ENCODE results near the gene APOBEC4.

DNA sequence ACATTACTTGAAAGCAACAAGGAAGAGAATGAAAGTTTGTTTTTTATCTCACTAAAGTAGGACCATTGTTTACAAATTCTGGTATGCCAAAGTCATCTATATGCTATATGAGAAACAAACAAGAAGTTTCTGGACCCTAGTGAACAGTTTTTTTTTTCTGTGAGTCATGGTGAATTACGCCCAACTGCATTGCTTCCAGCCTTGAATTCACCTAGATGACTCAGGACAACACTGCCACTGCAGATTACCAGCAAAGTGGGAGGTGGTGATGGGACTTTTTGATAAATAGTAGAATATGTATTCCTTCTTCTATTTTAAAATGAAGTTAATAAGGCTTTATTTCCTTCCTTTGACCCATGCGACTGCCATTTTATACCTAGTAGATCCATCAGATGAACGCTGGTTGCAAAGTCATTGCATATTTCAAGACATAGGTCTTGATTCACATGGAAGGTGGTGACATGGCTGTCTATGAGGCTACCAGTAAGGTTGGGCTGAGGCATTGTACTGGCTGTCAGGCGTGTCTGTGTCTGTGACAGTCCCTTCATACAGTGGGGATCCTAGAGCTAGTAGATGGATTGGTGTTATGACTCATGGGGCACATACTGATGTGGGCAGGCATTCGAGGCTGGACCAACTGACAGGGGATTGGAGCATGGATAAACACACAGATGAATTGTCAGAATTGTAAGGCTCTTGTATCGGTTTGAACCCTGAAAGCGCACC, 49.1 kb upstream of the APOBEC4 start:
- TF ChIP-seq POLR2A (IDR thresholded peaks at IDR 0.05), result no peak
- TF ChIP-seq, protein P1, sequence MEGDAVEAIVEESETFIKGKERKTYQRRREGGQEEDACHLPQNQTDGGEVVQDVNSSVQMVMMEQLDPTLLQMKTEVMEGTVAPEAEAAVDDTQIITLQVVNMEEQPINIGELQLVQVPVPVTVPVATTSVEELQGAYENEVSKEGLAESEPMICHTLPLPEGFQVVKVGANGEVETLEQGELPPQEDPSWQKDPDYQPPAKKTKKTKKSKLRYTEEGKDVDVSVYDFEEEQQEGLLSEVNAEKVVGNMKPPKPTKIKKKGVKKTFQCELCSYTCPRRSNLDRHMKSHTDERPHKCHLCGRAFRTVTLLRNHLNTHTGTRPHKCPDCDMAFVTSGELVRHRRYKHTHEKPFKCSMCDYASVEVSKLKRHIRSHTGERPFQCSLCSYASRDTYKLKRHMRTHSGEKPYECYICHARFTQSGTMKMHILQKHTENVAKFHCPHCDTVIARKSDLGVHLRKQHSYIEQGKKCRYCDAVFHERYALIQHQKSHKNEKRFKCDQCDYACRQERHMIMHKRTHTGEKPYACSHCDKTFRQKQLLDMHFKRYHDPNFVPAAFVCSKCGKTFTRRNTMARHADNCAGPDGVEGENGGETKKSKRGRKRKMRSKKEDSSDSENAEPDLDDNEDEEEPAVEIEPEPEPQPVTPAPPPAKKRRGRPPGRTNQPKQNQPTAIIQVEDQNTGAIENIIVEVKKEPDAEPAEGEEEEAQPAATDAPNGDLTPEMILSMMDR (IDR thresholded peaks at IDR 0.05), result no peak

All from thyroid gland (tissue), 4 donors.